Kidney epithelial cell (primary cell): ENCODE data around the gene CDC42BPG. TPM values are rescaled to one million over a fixed set of nuclear protein-coding genes. Genes with fewer than 3 reads are reported as not detected.

Experiments used
- DNase-seq: peaks from one replicate; pipeline ENCODE4 v3.0.0-alpha.2; 2010; ENCODE audit warnings: low read depth
- H3K27me3 ChIP-seq: 2 replicates; pipeline ENCODE4 v1.6.0; 2011; ENCODE audit warnings: low read length; ENCODE audit not compliant: control insufficient read depth, insufficient read depth
- H3K36me3 ChIP-seq: 2 replicates; pipeline ENCODE4 v1.5.1; 2011; ENCODE audit warnings: low read length; ENCODE audit not compliant: control insufficient read depth, insufficient read depth
- H3K4me3 ChIP-seq: 2 replicates; pipeline ENCODE4 v1.5.1; 2011; ENCODE audit warnings: low read depth, mild to moderate bottlenecking, control low read depth, low read length
- CTCF ChIP-seq: IDR thresholded peaks from 2 replicates; pipeline ENCODE4 v1.5.1; 2011; ENCODE audit warnings: mild to moderate bottlenecking, moderate library complexity, low read length, control low read depth, inconsistent platforms; ENCODE audit not compliant: insufficient read depth, poor library complexity, severe bottlenecking
- total RNA-seq: library from RNA; depleted of rRNA; stranded (reverse); fragments of >200 nt; gene quantifications from 2 replicates; pipeline ENCODE4 v1.2.3, GENCODE V29; 2015

Gene CDC42BPG
- total RNA-seq, 1 donor from 2014 or later = 10.7 TPM

GRCh38 chr11:64882243-64882642 lies 37.8 kb upstream of the CDC42BPG start:
- Histone ChIP-seq H3K27me3 (no peaks in the 10 kb centered on the region), H3K36me3 (no peaks in the 10 kb centered on the region), H3K4me3 (no peak overlapping the region)
- no peak for TF ChIP-seq CTCF
- no peak for DNase-seq

- no peak overlapping the region for H3K4me3 ChIP-seq
- no peak for DNase-seq
- no peaks in the 10 kb centered on the region for H3K27me3 ChIP-seq
- H3K36me3 ChIP-seq = no peaks in the 10 kb centered on the region
- TF ChIP-seq CTCF = no peak
Measured at GRCh38 chr11:64881476-64881875, 37.0 kb upstream of the CDC42BPG start.

GRCh38 chr11:64880240-64881001 lies 36.0 kb upstream of the CDC42BPG start:
- DNase-seq = no peak
- H3K36me3 ChIP-seq = no peaks in the 10 kb centered on the region
- no peak overlapping the region for H3K4me3 ChIP-seq
- TF ChIP-seq CTCF = no peak
- no peaks in the 10 kb centered on the region for H3K27me3 ChIP-seq

- DNase-seq = no peak
- H3K36me3 ChIP-seq = no peaks in the 10 kb centered on the region
- TF ChIP-seq CTCF = no peak
Measured at GRCh38 chr11:64879244-64879900, 34.9 kb upstream of the CDC42BPG start.

GRCh38 chr11:64878494-64879243 lies 34.2 kb upstream of the CDC42BPG start, which contains the start of gene EHD1:
TSS of gene EHD1 (minus strand) at chr11:64878621. CDS start at chr11:64878464, 157 bp downstream.
- Histone ChIP-seq H3K27me3 (no peaks in the 10 kb centered on the region), H3K36me3 (no peaks in the 10 kb centered on the region), H3K4me3 (peak within 1 kb of the TSS; percentile 89)
- peak; percentile 70 for DNase-seq
- peak; percentile 63 for TF ChIP-seq CTCF

More at GRCh38 chr11:64879244-64879900, 34.9 kb upstream of the CDC42BPG start:
- no peaks in the 10 kb centered on the region for H3K27me3 ChIP-seq
- H3K4me3 ChIP-seq = peak overlapping the region; percentile 61
